Adrenal gland (tissue), 5 donors: ENCODE data around the gene PLAC1.

Source experiments
- POLR2A ChIP-seq, 2 donors: fragments of 450-650 bp; IDR thresholded peaks; one replicate each; pipeline ENCODE4 v1.6.1; 2017; ENCODE audit warnings: antibody characterized with exemption in 2 of 2, mild to moderate bottlenecking in 2 of 2, moderate library complexity in 1 of 2
- TF ChIP-seq, protein P1 (sequence below), 6 experiments: fragments of 450-650 bp in 4 of 6; fragments of 200-600 bp in 2 of 6; sonication (generic) in 1 of 6; IDR thresholded peaks; 1 replicate in 5 of 6; 2 replicates in 1 of 6; pipeline versions ENCODE4 v1.5.1 to v1.8.0; 2016 to 2021; ENCODE audit warnings: antibody characterized with exemption in 6 of 6, mild to moderate bottlenecking in 2 of 6, moderate library complexity in 1 of 6
- donor health status: DM: no; HTN: no; CAD: no.

DNA sequence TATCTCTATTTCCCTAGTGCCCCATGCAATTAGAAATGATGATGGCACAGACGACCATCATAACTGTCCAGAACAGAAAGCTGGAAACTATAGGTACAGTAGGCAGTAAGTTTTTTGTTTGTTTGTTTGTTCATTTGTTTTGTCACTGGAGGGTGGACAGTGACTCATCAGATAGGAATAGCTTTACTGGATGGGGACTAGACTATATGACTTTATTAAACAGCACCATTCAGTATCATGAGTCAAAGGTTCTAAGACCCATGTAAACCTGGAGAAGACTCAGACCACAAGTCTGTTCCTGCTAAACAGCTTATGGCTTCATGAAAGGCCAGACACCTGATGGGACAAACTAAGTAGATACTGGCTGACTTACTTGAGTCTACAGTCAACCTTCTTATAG is 38.4 kb downstream of the PLAC1 start:
- TF ChIP-seq, protein P1, sequence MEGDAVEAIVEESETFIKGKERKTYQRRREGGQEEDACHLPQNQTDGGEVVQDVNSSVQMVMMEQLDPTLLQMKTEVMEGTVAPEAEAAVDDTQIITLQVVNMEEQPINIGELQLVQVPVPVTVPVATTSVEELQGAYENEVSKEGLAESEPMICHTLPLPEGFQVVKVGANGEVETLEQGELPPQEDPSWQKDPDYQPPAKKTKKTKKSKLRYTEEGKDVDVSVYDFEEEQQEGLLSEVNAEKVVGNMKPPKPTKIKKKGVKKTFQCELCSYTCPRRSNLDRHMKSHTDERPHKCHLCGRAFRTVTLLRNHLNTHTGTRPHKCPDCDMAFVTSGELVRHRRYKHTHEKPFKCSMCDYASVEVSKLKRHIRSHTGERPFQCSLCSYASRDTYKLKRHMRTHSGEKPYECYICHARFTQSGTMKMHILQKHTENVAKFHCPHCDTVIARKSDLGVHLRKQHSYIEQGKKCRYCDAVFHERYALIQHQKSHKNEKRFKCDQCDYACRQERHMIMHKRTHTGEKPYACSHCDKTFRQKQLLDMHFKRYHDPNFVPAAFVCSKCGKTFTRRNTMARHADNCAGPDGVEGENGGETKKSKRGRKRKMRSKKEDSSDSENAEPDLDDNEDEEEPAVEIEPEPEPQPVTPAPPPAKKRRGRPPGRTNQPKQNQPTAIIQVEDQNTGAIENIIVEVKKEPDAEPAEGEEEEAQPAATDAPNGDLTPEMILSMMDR (IDR thresholded peaks at IDR 0.05), result no peak
- TF ChIP-seq POLR2A (IDR thresholded peaks at IDR 0.05), result no peak
